HG03139 (cell line): ENCODE measurements around the gene SLC27A2.
A peak's percentile ranks its signal among the peaks of the same experiment; 100 is the strongest.

Experiments
- ATAC-seq: cut with Tn5 transposase; IDR thresholded peaks from one replicate; pipeline ENCODE4 v1.9.1; 2021; ENCODE audit not compliant: unreplicated experiment

Gene SLC27A2

GRCh38 chr15:50234764-50235163 is 52.8 kb downstream of the SLC27A2 start:
- ATAC-seq: no peak

GRCh38 chr15:50235794-50236193 is 53.8 kb downstream of the SLC27A2 start:
- ATAC-seq: no peak

- no peak for ATAC-seq
These were observed 54.4 kb downstream of the SLC27A2 start for GRCh38 chr15:50236433-50236832.

- no peak for ATAC-seq
These were observed 56.3 kb downstream of the SLC27A2 start for GRCh38 chr15:50238255-50238654.

GRCh38 chr15:50241684-50242450 is 59.9 kb downstream of the SLC27A2 start:
- ATAC-seq: no peak

- no peak for ATAC-seq
These were observed 62.2 kb downstream of the SLC27A2 start for GRCh38 chr15:50244153-50244552.

GRCh38 chr15:50244959-50245624 is 63.1 kb downstream of the SLC27A2 start:
- ATAC-seq: no peak

GRCh38 chr15:50246631-50247030 is 64.6 kb downstream of the SLC27A2 start:
- ATAC-seq: no peak

- peak; percentile 99 for ATAC-seq
These were observed 66.0 kb downstream of the SLC27A2 start for GRCh38 chr15:50247819-50248655.

- ATAC-seq: no peak
These were observed 67.1 kb downstream of the SLC27A2 start for GRCh38 chr15:50248994-50249582.

- no peak for ATAC-seq
These were observed 67.7 kb downstream of the SLC27A2 start for GRCh38 chr15:50249704-50250103.

- no peak for ATAC-seq
These were observed 68.9 kb downstream of the SLC27A2 start for GRCh38 chr15:50250760-50251394.

- no peak for ATAC-seq
These were observed 69.7 kb downstream of the SLC27A2 start for GRCh38 chr15:50251638-50252182.

GRCh38 chr15:50252556-50252955 is 70.6 kb downstream of the SLC27A2 start:
- no peak for ATAC-seq

- no peak for ATAC-seq
These were observed 74.4 kb downstream of the SLC27A2 start for GRCh38 chr15:50256188-50257041.

- no peak for ATAC-seq
These were observed 75.3 kb downstream of the SLC27A2 start for GRCh38 chr15:50257332-50257731.

GRCh38 chr15:50257924-50258323 is 75.9 kb downstream of the SLC27A2 start:
- ATAC-seq: no peak

GRCh38 chr15:50259276-50259675 is 77.3 kb downstream of the SLC27A2 start:
- ATAC-seq: no peak

- peak; percentile 39 for ATAC-seq
These were observed 79.0 kb downstream of the SLC27A2 start for GRCh38 chr15:50260969-50261496.
